ENCODE data around the gene HES7. TPM values are rescaled to one million over a fixed set of nuclear protein-coding genes. Genes with fewer than 3 reads are reported as not detected.

Gene HES7
- polyA plus RNA-seq, 1 donor from 2014 or later, result 15.3 TPM

DNA sequence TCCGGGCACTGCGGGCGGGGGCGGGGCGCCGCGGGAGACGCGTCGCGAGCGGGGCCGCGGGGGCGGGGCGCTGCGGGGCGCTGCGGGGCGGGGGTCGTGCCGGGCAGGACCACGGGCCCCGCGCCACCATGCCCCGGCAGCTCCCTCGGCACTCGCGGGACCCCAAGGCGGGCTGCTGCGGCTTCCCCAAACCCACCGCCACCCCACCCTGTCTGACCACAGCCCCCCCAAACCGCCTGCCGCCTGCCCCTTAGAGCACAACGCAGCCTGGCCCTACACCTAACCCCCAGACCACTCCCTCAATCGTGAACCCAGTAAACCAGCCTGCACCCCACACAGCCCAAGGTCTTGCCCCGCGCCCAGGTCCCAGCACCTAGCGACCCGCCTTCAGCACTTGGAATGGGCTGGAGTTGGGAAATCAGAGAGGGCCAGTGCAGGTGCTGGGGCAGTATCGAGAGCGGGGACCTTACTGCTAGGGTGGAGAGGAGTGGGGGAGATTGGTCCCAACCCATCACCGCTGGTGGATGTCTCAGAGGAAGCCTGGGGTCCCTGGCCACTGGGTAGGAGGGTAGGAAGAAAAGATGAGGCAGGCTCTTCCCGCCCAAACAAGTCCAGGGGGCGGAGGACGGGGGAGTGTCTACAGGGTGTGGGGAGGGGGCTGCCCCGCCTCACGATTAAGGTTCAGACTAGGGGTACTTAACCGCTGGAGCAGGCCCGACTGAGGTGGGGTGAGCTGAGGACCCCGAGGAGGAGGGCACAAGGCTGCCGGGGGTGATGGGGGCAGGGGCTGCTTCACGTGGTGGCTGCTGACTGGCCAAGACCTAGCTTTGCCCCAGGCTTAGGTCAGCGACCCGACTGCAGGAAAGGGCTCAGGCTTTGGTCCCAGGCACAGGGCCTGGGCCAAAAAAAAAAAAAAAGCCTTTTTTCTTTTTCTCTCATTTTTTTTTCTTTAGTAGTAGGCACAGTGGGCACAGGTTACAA is 39.4 kb upstream of the HES7 start:
- Histone ChIP-seq H3K36me3 (ENCODE audit: insufficient read depth, low read length) (no peaks in the 10 kb centered on the region), H3K27me3 (ENCODE audit: insufficient read depth, low read depth, low read length) (no peaks in the 10 kb centered on the region), H3K27ac (ENCODE audit: low read length) (peak overlapping the region; percentile 91), H3K9ac (ENCODE audit: low read length) (peak overlapping the region; percentile 99), H3F3A (ENCODE audit: insufficient read depth, low read length, poor library complexity, severe bottlenecking) (no peaks in the 10 kb centered on the region), H3K9me3 (ENCODE audit: low read length) (no peaks in the 10 kb centered on the region), H3K9me2 (ENCODE audit: insufficient read depth, low read length) (no peaks in the 10 kb centered on the region), H2AFZ (ENCODE audit: low read depth, low read length) (peak overlapping the region; percentile 96), H4K20me1 (ENCODE audit: insufficient read depth) (peaks cover 11% of the 10 kb centered on the region), H3K4me3 (ENCODE audit: low read length) (peak overlapping the region; percentile 94), H3K4me2 (ENCODE audit: low read length) (peak overlapping the region; percentile 62), H3K79me2 (replicated peaks; ENCODE audit: insufficient read depth, low read length) (peaks cover 44% of the 10 kb centered on the region)
- TF ChIP-seq, protein P1, sequence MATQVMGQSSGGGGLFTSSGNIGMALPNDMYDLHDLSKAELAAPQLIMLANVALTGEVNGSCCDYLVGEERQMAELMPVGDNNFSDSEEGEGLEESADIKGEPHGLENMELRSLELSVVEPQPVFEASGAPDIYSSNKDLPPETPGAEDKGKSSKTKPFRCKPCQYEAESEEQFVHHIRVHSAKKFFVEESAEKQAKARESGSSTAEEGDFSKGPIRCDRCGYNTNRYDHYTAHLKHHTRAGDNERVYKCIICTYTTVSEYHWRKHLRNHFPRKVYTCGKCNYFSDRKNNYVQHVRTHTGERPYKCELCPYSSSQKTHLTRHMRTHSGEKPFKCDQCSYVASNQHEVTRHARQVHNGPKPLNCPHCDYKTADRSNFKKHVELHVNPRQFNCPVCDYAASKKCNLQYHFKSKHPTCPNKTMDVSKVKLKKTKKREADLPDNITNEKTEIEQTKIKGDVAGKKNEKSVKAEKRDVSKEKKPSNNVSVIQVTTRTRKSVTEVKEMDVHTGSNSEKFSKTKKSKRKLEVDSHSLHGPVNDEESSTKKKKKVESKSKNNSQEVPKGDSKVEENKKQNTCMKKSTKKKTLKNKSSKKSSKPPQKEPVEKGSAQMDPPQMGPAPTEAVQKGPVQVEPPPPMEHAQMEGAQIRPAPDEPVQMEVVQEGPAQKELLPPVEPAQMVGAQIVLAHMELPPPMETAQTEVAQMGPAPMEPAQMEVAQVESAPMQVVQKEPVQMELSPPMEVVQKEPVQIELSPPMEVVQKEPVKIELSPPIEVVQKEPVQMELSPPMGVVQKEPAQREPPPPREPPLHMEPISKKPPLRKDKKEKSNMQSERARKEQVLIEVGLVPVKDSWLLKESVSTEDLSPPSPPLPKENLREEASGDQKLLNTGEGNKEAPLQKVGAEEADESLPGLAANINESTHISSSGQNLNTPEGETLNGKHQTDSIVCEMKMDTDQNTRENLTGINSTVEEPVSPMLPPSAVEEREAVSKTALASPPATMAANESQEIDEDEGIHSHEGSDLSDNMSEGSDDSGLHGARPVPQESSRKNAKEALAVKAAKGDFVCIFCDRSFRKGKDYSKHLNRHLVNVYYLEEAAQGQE (IDR thresholded peaks at IDR 0.05; ENCODE audit: borderline replicate concordance), result no peak
- TF ChIP-seq POLR2AphosphoS5 (IDR thresholded peaks at IDR 0.05) (no peak), MXI1 (conservative IDR thresholded peaks at IDR 0.05; ENCODE audit: poor library complexity, severe bottlenecking) (no peak), SMC3 (conservative IDR thresholded peaks at IDR 0.05; ENCODE audit: poor library complexity) (no peak), EZH2 (IDR thresholded peaks at IDR 0.05; ENCODE audit: borderline replicate concordance, insufficient read depth, low read length, poor library complexity, severe bottlenecking) (no peak), TAF1 (IDR thresholded peaks at IDR 0.05; ENCODE audit: low read depth) (no peak), EP300 (conservative IDR thresholded peaks at IDR 0.05; ENCODE audit: poor library complexity, severe bottlenecking) (no peak), RAD21 (conservative IDR thresholded peaks at IDR 0.05) (no peak)
- TF ChIP-seq, protein P2, sequence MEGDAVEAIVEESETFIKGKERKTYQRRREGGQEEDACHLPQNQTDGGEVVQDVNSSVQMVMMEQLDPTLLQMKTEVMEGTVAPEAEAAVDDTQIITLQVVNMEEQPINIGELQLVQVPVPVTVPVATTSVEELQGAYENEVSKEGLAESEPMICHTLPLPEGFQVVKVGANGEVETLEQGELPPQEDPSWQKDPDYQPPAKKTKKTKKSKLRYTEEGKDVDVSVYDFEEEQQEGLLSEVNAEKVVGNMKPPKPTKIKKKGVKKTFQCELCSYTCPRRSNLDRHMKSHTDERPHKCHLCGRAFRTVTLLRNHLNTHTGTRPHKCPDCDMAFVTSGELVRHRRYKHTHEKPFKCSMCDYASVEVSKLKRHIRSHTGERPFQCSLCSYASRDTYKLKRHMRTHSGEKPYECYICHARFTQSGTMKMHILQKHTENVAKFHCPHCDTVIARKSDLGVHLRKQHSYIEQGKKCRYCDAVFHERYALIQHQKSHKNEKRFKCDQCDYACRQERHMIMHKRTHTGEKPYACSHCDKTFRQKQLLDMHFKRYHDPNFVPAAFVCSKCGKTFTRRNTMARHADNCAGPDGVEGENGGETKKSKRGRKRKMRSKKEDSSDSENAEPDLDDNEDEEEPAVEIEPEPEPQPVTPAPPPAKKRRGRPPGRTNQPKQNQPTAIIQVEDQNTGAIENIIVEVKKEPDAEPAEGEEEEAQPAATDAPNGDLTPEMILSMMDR (IDR thresholded peaks at IDR 0.05; ENCODE audit: poor library complexity, severe bottlenecking), result no peak

DNA sequence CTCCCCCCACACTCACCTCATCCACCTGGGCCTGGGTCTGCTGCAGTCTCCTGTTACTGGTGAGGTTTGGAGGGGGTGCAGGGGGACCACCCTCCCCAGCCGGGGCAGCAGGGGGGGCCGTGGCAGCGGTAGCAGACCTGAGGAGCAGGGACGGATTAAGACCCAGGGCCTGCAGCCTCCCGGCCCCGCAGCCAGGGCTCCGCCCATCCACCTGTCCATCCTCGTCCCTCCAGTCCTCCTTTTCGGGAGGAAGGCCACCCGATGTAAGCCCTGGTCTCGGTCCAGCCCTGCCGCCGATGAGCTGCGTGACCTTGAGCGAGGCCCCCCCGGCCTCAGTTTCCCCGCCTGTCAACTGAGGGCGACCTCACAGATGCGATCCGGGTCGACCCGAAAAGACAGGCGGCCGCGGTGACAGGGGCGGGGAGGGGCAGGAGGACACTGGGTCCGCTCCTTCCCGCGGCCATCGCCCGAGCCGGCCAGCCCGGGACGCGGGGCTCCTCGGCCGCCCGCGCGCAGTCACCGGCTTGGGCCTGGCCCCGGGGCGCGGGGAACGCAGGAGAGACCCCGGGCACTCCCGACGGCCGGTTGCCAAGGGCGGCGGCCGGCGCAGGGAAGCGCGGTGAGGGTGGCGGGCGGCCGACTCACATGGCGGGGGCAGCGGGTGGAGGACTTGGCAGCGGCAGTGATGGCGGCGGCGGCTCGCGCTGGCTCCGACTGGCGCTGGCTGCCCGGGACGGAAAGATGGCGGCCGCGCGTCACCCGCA is 38.5 kb upstream of the HES7 start, which contains the start of gene VAMP2:
TSS of gene VAMP2 (minus strand) at position 716 of the 764 bp plus-strand sequence. CDS start at position 647, 69 bp downstream.
- Histone ChIP-seq H3K9me3 (ENCODE audit: low read length) (no peaks in the 10 kb centered on the region), H3K36me3 (ENCODE audit: insufficient read depth, low read length) (no peaks in the 10 kb centered on the region), H3F3A (ENCODE audit: insufficient read depth, low read length, poor library complexity, severe bottlenecking) (no peaks in the 10 kb centered on the region), H3K4me3 (ENCODE audit: low read length) (peak within 1 kb of the TSS; percentile 94), H3K27ac (ENCODE audit: low read length) (peak within 1 kb of the TSS; percentile 91), H3K9ac (ENCODE audit: low read length) (peak within 1 kb of the TSS; percentile 99), H3K4me2 (ENCODE audit: low read length) (peak within 1 kb of the TSS; percentile 96), H4K20me1 (ENCODE audit: insufficient read depth) (peaks cover 11% of the 10 kb centered on the region), H3K79me2 (replicated peaks; ENCODE audit: insufficient read depth, low read length) (peaks cover 45% of the 10 kb centered on the region), H3K27me3 (ENCODE audit: insufficient read depth, low read depth, low read length) (no peaks in the 10 kb centered on the region), H3K9me2 (ENCODE audit: insufficient read depth, low read length) (no peaks in the 10 kb centered on the region), H2AFZ (ENCODE audit: low read depth, low read length) (peak within 1 kb of the TSS; percentile 96)
- peak; percentile 85 for TF ChIP-seq MXI1 (conservative IDR thresholded peaks at IDR 0.05; ENCODE audit: poor library complexity, severe bottlenecking)
- peak; percentile 91 for TF ChIP-seq TAF1 (IDR thresholded peaks at IDR 0.05; ENCODE audit: low read depth)
- TF ChIP-seq RAD21 (conservative IDR thresholded peaks at IDR 0.05), result peak; percentile 25
- no peak for TF ChIP-seq EZH2 (IDR thresholded peaks at IDR 0.05; ENCODE audit: borderline replicate concordance, insufficient read depth, low read length, poor library complexity, severe bottlenecking)
- TF ChIP-seq SMC3 (conservative IDR thresholded peaks at IDR 0.05; ENCODE audit: poor library complexity), result peak; percentile 32
- TF ChIP-seq, protein P1 (IDR thresholded peaks at IDR 0.05; ENCODE audit: borderline replicate concordance), result peak; percentile 85
- peak; percentile 63 for TF ChIP-seq EP300 (conservative IDR thresholded peaks at IDR 0.05; ENCODE audit: poor library complexity, severe bottlenecking)
- TF ChIP-seq, protein P2 (IDR thresholded peaks at IDR 0.05; ENCODE audit: poor library complexity, severe bottlenecking), result no peak
- peak; percentile 98 for TF ChIP-seq POLR2AphosphoS5 (IDR thresholded peaks at IDR 0.05)

Data from neural cell (in vitro differentiated cells).